Glomerular visceral epithelial cell (primary cell): ENCODE results near the gene FBXW11.
"Not testable (repeated sequence)": the region's sequence is repeated elsewhere in the genome, so short reads cannot be mapped to it uniquely, and the experiment has no call there.

Experiments
- DNase-seq: peaks from one replicate; pipeline ENCODE4 v3.0.0-alpha.2; 2016; ENCODE audit errors: extremely low spot score

FBXW11 gene

DNA sequence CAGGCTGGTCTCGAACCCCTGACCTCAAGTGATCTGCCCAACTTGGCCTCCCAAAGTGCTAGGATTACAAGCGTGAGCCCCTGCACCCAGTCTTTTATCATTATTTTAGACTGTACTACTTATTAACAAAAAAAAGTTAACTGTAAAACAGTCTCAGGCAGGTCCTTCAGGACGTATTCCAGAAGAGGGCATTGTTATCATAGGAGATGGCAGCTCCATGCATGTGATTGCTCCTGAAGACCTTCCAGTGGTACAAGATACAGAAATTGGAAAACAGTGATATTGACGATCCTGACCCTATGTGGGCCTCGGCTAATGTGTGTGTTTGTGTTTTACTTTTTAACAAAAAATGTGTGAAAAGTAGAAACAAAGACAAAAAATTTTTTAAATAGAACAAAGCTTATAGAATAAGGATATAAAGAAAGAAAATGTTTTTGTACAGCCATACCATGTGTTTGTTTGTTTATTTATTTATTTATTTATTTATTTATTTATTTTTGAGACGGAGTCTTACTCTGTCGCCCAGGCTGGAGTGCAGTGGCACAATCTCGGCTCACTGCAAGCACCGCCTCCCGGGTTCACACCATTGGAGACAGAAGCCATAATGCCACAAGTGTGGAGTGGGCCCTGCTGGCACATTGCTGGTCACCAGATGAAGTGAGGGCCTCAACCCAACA, 13.8 kb upstream of the FBXW11 start:
- DNase-seq, result not testable (repeated sequence)

DNA sequence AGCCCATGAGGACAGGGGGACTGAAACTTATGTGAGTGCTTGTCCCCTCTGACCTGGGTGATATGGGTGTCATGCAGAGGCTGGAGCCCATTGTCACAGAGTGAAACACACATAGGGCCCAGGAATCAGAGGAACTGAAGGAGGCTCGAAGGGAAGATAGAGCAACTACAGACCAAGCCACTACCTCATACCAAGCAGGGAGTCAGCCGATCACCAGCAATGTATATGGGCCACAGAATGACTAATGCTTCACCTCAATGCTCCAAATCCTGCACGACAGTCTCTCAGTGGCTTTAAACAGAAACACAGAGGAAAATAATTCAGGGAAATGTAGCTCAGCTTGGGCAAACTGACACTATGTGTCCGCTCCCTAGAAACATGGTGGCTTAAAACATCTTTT, 8.9 kb upstream of the FBXW11 start:
- DNase-seq, result peak; percentile 23

DNA sequence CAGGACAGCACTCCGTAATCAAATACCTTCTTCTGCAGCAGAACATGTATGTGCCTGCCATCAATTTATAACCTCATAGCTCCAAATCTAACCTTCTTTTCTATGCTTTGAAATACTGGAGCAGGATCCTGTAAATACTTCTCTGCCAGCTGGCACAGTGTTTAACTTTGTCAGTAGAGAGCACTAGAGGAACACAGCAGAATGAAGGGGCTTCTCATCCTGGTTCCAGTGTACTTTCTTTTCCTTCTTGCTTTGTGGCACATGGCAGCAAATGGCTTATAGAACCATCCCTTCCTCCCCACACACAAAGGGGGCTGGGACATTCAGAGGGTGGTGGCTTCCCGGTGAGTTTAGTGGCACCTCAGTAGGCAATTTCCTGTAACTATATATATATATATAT, 3.8 kb upstream of the FBXW11 start:
- DNase-seq, result peak; percentile 23

DNA sequence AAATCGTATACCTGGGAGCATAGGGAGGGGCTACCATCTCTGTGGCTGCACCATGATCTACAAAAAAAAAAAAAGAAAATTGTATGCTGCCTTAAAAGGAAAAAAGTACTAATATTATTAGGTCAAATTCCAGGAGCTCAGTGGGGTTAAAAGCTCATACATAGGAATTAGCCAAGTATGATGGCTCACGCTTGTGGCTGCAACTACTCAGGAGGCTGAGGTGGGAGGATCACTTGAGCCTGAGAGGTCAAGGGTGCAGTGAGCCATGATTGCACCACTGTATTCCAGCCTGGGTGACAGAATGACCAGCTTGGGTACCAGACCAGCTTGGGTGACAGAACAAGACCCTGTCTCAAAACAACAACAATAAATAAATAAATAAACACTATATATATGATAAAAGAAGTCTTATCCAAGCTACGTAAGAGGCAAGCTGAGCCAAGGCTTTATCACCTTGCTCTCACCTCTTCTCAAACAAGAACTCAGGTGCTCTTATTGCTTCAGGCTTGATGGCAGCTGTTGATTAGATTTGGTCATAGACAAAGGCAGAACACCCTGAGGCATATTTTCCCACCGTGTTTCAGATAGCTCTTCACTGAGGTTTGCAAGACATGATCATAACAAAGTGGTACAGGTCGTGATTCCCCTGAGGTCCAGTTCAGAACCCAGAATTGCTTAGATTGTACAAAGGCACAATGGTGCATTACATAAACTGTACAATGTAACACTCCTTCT, 3.3 kb upstream of the FBXW11 start:
- peak; percentile 25 for DNase-seq

DNA sequence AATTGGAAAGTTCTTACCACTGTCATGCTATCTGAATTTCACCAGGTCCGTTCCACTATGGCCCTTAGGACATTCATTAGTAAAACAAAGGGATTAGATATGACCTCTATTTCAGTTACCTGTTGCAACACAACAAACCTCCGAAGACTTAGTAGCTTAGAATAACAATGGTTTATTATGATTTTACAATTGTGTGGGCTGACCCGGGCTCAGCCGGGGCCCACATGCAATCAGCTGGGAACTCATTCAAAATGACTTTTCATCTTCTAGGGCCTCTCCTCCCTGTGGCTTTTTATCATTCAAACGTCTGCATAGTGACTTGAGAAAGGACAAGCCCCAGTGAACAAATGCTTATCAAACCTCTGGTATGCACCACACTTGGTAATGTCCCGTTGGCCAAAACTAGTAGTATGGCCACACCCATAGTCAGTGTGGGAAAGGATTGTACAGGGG, 2.3 kb upstream of the FBXW11 start:
- DNase-seq, result peak; percentile 50

DNA sequence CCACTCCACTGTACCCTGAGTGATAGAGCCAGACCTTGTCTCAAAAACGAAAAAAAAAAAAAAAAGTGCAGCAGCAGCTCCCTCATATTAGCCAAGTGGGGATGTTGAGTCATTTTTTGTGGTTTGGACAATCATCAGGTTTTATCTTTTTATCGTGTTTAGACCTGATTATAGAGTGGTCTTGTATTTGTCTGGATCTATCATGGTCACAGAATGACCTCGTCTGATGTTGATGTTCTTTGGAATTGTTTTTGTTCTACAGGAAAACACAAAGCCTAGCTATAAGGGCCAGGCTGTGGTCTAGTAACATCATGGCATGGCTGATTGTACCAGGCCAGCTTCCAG, 1.6 kb upstream of the FBXW11 start:
- DNase-seq, result peak; percentile 17

DNA sequence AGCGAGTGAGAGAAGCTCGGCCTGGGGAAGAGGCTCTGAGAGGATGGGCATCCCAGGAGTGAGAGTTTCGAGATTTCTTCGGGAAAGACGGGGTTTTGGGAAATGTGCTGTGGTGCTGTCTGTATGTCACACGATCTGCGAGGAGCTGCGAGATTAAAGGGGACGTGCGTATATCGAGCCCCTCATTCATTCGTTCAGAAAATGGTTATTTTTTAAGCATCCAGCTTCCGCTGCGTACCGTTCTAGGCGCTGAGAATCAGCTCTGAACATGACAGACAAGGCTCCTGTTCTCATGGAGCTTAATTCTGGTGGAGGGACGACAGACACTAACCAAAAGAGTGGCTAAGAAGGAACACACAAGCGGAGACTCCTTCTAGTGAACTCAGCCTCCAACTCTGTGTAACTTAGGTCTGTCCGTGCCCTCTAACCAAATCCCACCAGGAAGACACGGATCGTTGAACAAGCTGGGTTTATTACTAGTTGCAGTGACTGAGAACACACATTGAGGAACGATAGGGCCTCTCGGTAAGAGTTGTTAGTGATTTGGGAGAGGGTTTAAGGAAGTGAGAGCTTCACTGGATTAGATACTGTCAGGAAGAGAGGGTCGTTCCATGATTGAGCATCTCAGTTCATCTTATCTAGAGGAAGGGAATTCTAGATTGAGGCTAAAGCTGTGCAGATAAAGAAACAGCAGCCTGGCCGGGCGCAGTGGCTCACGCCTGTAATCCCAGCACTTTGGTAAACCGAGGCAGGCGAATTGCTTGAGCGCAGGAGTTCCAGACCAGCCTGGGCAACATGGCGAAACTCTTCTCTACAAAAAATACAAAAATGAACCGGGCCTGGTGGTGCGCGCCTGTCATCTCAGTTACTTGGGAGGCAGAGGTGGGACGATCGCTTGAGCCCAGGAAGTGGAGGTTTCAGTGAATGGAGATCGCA, 1.0 kb upstream of the FBXW11 start:
- DNase-seq, result peak; percentile 35

DNA sequence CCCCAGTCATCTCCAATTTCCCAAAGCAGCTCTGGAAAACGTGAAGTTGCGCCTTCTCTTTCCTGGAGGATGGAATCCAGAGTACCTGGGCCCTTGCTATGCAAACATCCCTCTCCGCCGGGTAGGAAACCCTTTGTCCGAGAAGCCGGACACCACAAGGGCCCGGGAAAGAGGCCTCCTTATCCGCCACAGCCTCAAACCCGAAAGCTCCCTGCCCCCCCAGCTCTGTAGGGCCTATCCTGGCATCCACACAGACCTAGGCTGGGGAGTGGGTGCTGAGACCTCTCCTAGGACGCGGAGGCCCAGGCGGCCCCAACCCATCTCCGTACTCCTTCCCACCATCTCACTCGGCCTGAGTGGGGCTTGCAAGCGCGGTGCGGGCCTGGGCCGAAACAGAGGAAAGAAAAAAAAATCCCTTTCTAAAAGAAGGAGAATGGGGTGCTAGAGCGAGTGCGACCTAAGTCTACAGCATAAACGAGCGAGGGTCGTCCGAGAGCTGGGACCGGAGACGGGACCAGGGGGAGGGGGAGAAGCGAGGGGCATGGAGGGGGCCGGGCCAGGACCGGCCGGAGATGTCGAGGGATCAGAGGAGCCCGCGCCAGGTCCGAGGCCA, 624 bp downstream of the FBXW11 start:
- peak; percentile 20 for DNase-seq

DNA sequence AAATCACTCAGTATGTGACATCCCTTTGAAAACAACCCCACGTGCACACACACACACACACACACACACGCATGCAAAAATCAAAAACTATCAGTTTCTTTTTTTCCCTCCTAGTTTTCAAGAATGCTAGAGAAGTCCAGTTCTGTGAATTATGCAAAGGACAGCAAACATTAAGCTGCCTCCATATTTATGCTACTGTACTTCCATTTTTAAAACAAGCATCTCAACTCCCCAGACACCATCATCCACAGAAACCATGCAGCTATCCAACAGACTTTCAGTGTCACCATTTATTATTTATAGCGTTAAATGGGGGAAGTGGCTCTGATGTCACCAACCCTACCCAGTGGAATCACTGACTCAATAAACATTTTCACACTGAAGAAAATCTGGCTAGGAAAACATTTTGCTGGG, 1.6 kb downstream of the FBXW11 start:
- no peak for DNase-seq

DNA sequence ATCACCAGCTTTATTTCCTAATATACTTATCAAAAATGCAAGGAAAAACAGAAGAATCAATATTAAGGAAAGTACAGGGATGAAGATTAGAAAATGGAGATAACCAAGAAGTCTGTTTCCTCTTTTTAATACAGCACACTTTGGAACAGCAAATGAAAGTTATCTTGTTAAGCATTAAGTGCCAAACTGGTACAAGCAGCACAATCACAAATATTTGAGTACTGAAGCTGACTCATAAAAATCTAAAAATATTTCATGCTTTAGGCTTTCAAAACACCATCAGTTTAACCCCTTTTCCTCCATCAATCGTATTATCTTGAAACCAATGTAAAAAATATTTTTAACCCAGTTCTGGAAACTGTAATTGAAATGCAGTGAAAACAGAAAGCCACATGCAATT, 2.7 kb downstream of the FBXW11 start:
- no peak for DNase-seq

DNA sequence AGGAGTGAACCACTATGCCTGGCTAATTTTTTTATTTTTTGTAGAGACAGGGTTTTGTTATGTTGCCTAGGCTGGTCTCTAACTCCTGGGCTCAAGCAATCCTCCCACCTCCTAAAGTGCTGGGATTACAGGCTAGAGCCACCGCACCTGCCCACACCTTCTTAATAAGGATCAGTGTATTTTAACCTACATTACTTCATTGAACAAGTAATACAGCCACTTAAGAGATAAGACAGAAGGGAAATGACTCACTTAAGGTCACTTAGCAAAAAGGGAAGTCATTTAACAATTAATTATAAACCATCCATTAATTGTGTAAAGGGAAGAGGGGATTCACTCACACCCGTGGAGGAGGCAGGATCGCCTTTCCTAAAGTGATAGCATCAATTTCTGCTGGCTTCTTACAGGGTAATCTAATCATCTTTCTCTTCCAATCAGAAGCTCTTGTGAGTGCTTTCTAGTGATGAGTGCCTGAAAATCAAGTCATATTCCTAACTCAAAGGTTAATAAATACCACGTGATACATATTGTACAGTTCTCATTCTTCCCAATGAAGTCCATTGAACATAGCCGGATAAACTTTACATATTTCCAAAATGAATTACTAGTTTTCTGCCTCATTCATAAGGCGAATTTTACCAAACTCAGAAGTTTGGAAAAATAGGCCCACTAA, 3.5 kb downstream of the FBXW11 start:
- no peak for DNase-seq

DNA sequence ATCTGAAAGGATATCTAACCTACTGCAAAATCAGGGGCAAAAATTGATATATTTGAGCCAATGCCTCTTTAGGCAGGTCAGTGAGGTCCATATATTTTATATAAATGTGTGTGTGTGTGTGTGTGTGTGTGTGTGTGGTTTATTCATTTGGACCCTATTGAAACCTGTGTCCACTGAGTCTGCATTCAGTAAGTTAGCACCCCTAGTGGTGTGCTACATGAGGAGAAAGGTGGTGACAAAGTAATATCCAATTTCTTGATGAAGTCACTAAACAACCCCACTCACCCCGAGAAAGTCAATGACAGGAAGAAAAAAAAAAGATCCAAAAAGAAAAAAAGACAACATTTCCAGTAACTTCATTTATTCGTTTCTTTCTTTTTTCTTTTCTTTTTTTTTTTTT, 4.1 kb downstream of the FBXW11 start:
- DNase-seq, result peak; percentile 23

DNA sequence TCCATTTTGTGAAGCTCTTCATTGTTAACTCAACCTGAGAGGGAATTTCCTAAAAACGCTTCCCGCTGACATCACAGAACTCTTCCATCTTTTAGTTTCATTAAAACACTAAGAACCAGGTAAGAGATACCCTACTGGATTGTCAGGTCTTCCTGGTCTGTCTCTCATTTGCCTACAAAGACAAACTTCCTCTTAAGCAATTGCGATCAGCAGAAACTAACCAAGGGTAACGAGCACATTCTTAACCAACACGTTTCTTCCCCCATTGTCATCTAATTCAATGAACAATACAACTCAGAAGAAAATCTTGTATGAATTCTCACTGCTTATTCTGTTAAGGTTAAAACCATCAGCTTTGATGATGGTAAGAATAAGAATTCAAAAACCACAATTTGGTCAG, 6.6 kb downstream of the FBXW11 start:
- no peak for DNase-seq

DNA sequence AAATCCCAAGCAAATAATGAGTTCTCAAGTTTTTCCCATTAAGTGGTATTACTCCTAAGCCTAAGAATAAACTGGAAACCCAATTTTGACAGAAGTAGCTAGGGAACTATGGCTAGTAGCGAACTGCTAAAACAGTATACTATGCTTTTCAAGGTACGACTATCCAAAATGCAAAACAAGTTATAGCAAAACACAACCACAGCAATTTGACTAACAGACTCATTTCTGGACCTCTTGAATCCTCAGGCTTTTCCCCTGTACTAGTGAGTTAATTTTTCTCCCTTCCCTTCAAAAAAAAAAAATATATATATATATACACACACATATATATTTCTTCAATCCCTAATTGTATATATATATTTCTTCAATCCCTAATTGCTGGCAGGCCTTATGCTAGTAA, 7.3 kb downstream of the FBXW11 start:
- no peak for DNase-seq

DNA sequence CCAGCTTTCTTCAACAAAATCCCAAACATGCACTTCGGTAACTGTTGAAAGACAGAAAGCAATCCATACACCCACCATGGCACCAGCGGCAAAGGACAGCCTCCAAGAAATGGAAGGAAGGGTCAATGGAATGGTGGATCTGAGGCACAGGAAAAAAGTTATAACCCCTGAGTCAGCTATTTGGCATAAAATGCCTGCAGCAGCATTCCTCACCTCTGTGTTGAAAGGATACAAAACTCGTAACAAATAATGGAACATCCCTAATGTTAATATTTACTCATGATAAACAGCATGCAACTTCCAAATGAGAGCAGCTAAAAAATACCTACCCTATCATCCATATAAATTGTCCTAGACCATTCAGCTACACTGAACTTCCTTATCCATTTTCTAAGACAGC, 9.4 kb downstream of the FBXW11 start:
- no peak for DNase-seq

DNA sequence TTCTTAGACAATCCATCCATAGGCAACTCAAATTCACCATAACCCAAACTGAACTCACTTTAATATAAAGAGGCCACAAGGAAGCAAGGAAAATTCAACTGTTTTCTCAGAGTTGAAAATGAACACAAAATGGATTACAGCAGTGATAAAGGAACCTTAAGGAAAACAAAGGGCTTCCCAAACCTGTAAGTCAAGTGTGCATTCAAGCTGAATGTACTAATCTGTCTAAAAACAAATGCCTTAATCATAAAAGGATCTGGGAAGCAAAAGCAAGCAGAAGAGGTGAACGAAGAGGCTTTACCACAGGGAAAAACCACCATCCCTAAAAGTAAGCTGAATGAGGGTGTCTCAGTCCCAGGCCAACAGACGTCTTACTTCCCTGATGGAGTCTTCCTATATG, 13.6 kb downstream of the FBXW11 start:
- no peak for DNase-seq

DNA sequence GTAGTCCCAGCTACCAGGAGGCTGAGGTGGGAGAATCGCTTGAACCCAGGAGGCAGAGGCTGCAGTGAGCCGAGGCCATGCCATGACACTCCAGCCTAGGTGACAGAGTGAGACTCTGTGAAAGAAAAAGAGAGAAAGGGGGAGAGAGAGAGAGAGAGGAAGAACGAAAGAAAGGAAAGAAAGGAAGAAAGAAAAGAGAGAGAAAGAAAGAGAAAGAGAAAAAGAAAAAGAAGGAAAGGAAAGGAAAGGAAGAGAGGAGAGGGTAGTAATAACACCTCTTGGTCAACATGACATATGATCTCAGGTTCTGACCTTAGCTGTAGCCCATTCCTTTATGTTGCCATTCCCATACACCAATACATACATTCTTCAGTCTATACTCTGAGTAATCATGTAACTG, 14.1 kb downstream of the FBXW11 start:
- DNase-seq, result no peak

DNA sequence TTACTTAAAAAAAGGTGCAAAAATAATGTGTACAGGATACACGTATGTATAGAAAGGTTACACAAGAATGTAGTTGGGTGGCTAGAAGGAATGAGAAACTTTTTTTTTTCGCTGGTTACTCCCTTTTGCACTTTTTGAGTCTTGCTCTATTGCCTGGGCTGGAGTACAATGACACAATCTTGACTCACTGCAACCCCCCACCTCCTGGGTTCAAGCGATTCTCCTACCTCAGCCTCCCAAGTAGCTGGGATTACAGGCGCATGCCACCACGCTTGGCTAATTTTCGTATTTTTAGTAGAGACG, 15.8 kb downstream of the FBXW11 start:
- DNase-seq, result no peak

DNA sequence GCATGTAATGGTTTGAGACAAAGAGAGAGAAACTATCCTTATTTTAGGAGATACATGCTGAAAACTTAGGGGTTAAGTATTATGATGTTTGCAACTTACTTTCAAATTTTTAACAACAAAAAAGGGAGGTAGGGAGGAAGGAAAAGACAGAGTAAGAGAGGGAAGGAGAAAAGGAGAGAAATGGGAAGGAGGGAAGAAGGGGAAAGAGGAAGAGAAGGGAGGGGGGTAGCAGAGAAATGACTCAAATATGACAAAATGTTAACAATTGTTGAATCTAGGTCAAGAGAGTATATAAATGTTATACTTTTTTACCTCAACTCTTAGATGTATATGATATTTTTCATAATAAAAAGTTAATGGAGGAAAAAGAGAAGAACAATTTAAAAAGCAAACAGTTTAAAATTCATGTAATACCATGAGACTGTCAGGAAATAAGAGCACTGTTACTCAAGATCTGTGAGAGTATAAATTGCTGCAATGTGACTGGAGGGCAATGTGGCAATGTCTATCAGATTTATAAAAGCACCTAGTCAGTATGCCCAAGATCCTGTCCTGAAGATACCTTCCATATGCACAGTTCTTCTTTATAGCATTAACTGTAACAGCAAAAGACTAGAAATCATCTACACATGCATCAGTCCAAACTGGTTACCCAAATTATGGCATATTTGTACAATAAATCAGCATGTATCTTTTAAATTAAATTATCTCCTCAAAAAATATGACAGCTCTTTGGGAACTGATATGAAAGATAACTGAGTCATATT, 16.3 kb downstream of the FBXW11 start:
- no peak for DNase-seq

DNA sequence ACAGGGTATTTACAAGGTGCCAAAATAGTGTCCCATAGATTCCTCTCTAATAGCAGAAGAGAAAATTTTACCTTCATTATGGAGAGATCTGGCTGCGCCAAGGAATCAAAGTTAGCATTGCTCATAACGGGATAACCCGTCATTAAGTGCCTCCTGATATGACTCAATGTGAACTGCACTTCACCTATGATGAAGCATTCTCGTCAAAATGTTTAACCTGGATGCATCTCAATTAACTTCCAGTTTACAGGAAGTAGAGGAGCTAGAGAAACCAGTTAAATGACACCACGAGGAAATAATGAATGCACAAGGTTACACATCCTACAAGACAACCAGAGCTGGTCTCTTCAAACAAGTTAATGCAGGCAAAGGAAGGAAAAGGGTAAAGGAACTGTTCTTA, 17.2 kb downstream of the FBXW11 start:
- DNase-seq, result no peak

DNA sequence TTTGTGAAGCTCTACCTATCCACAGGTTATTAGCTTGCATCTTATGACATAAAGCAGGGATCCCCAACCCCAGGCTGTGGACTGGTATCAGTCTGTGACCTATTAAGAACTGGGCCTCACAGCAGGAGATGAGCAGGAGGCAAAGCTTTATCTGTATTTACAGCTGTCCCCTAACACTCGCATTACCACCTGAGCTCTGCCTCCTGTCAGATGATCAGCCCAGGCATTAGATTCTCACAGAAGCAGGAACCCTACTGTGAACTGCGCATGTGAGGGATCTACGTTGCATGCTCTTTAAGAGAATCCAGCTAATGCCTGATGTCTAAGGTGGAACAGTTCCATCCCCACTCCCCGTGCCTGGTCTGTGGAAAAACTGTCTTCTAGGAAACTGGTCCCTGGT, 19.7 kb downstream of the FBXW11 start:
- DNase-seq, result no peak
